B cell (primary cell): ENCODE results near the gene DPPA2. TPM values are rescaled to one million over a fixed set of nuclear protein-coding genes. Genes with fewer than 3 reads are reported as not detected.

Source experiments
- ATAC-seq: fragments of 200-7000 bp; cut with Tn5 transposase; one replicate; pipeline ENCODE4 v1.10.0; 2021; ENCODE audit warnings: low read depth, mild to moderate bottlenecking, moderate number of reproducible peaks, moderate library complexity
- CTCF ChIA-PET: fragments of 350-600 bp; sonication (Branson Sonifier 250); formaldehyde crosslinking; loops from one replicate; lab custom pipeline; 2021; ENCODE audit warnings: antibody characterized with exemption, inconsistent platforms; lab: Charles Lee
- POLR2A ChIA-PET: fragments of 350-600 bp; sonication (Branson Sonifier 250); formaldehyde crosslinking; loops from one replicate; lab custom pipeline; 2021; ENCODE audit warnings: antibody characterized with exemption; lab: Charles Lee
- DNase-seq: peaks from one replicate; pipeline ENCODE4 v3.0.0; 2013
- H2AFZ ChIP-seq: 2 replicates; pipeline ENCODE4 v1.6.1; 2012; ENCODE audit warnings: mild to moderate bottlenecking, low read depth, low read length; ENCODE audit not compliant: insufficient read depth, poor library complexity, severe bottlenecking
- H3K27ac ChIP-seq, 2 donors: 1 replicate in 1 of 2; 2 replicates in 1 of 2; pipeline ENCODE4 v1.5.1; 2012 to 2013; ENCODE audit warnings: low read length in 2 of 2, mild to moderate bottlenecking in 2 of 2, moderate library complexity in 1 of 2
- H3K27me3 ChIP-seq, 4 experiments: fragments of 200-600 bp in 1 of 4; sonication (generic) in 1 of 4; replicated peaks in 1 of 4; 1 replicate in 2 of 4; 2 replicates in 2 of 4; pipeline versions ENCODE4 v1.6.1 to v1.7.0; 2013 to 2016; ENCODE audit warnings: low read length in 3 of 4, mild to moderate bottlenecking in 2 of 4, mixed read lengths in 1 of 4, moderate library complexity in 1 of 4; ENCODE audit not compliant: insufficient read depth in 4 of 4, control insufficient read depth in 3 of 4; ENCODE audit errors: control extremely low read depth in 1 of 4
- H3K36me3 ChIP-seq, 2 experiments: replicated peaks in 1 of 2; 1 replicate in 1 of 2; 2 replicates in 1 of 2; pipeline versions ENCODE4 v1.6.1 to v1.7.1; 2013; ENCODE audit warnings: low read length in 1 of 2; ENCODE audit not compliant: insufficient read depth in 2 of 2, control insufficient read depth in 1 of 2; ENCODE audit errors: control extremely low read depth in 1 of 2, extremely low read depth in 1 of 2
- H3K4me1 ChIP-seq, 2 donors: fragments of 200-600 bp in 1 of 2; sonication (generic) in 1 of 2; 1 replicate in 1 of 2; 2 replicates in 1 of 2; pipeline versions ENCODE4 v1.5.1 to v1.6.1; 2013 to 2017; ENCODE audit warnings: low read length in 2 of 2; ENCODE audit not compliant: control insufficient read depth in 2 of 2, insufficient read depth in 2 of 2
- H3K4me2 ChIP-seq: replicated peaks from 2 replicates; pipeline ENCODE3; 2012; ENCODE audit warnings: mild to moderate bottlenecking, low read depth, low read length; ENCODE audit not compliant: poor library complexity, severe bottlenecking
- H3K4me3 ChIP-seq, 5 experiments: fragments of 200-600 bp in 1 of 5; sonication (generic) in 1 of 5; 1 replicate in 3 of 5; 2 replicates in 2 of 5; pipeline versions ENCODE4 v1.5.1 to v1.7.0; 2011 to 2016; ENCODE audit warnings: low read length in 4 of 5, mild to moderate bottlenecking in 4 of 5, low read depth in 2 of 5, control low read depth in 1 of 5, moderate library complexity in 1 of 5; ENCODE audit not compliant: insufficient read depth in 1 of 5; ENCODE audit errors: control extremely low read depth in 1 of 5, extremely low read depth in 1 of 5
- H3K79me2 ChIP-seq: fragments of 200-600 bp; sonication (generic); one replicate; pipeline ENCODE4 v1.6.0; 2016; ENCODE audit warnings: low read length; ENCODE audit not compliant: control insufficient read depth, insufficient read depth
- H3K9ac ChIP-seq: fragments of 200-600 bp; sonication (generic); 2 replicates; pipeline ENCODE4 v1.6.1; 2017; ENCODE audit warnings: mild to moderate bottlenecking, low read length, moderate library complexity
- H3K9me3 ChIP-seq, 3 donors: one replicate each; pipeline versions ENCODE4 v1.6.1 to v1.7.1; 2013; ENCODE audit warnings: low read length in 2 of 3; ENCODE audit not compliant: control insufficient read depth in 2 of 3, insufficient read depth in 1 of 3; ENCODE audit errors: control extremely low read depth in 1 of 3
- H4K20me1 ChIP-seq: 2 replicates; pipeline ENCODE4 v1.6.0; 2012; ENCODE audit warnings: mild to moderate bottlenecking, low read length; ENCODE audit not compliant: insufficient read depth, control insufficient read depth, poor library complexity, severe bottlenecking
- H3K27ac Mint-ChIP-seq: one replicate; pipeline ENCODE4 v1.8.0; 2021; ENCODE audit warnings: mixed read lengths
- H3K27me3 Mint-ChIP-seq: one replicate; pipeline ENCODE4 v1.8.0; 2021; ENCODE audit warnings: mixed read lengths
- H3K4me1 Mint-ChIP-seq: one replicate; pipeline ENCODE4 v1.8.0; 2021; ENCODE audit warnings: mixed read lengths
- H3K4me3 Mint-ChIP-seq: one replicate; pipeline ENCODE4 v1.8.0; 2021; ENCODE audit warnings: mixed read lengths
- H3K9me3 Mint-ChIP-seq: one replicate; pipeline ENCODE4 v1.8.0; 2022; ENCODE audit warnings: mixed read lengths; ENCODE audit not compliant: insufficient read depth
- CTCF ChIP-seq: fragments of 200-600 bp; IDR thresholded peaks from one replicate; pipeline ENCODE4 v1.8.0; 2022; ENCODE audit warnings: antibody characterized with exemption, mild to moderate bottlenecking
- EZH2 ChIP-seq: IDR thresholded peaks from 2 replicates; pipeline ENCODE4 v1.6.1; 2012; ENCODE audit warnings: borderline replicate concordance, low read depth, mild to moderate bottlenecking, moderate library complexity, low read length; ENCODE audit not compliant: insufficient read depth, poor library complexity, severe bottlenecking
- WGBS: methylation state at CpG from one replicate; pipeline ENCODE4 v1.1.5; 2013; ENCODE audit warnings: missing lambda C conversion rate; ENCODE audit not compliant: insufficient coverage; 5-methylcytosine and 5-hydroxymethylcytosine counted together
- intact Hi-C: fragments of 100-400 bp; cut with micrococcal nuclease; formaldehyde crosslinking; loops from one replicate; pipeline ENCODE4 v1.10.0; 2022
- polyA plus RNA-seq: library from polyadenylated mRNA; depleted of rRNA; stranded (reverse); fragments of >200 nt; gene quantifications from 2 replicates; pipeline ENCODE4 v1.2.3, GENCODE V29; 2012
- total RNA-seq, 2 donors: library from RNA; stranded (reverse); fragments of 120-200 nt in 1 of 2; gene quantifications; 1 replicate in 1 of 2; 2 replicates in 1 of 2; pipeline versions ENCODE4 v1.2.3 to v1.2.4, GENCODE V29; 2013 to 2022

The DPPA2 gene
- total and polyA plus RNA-seq, 2 donors (not counting 1 experiment from before 2014, with no cell fraction given) = not detected

- no peaks in the 10 kb centered on the region for H3K27me3 ChIP-seq
- no peaks in the 10 kb centered on the region for H3K4me1 Mint-ChIP-seq
- CTCF ChIA-PET = no interaction called here
- H3K4me3 Mint-ChIP-seq = no peak overlapping the region
- no peak overlapping the region for H3K27ac Mint-ChIP-seq
- no peaks in the 10 kb centered on the region for H3K27me3 Mint-ChIP-seq
- H3K9me3 Mint-ChIP-seq = peaks cover 2% of the 10 kb centered on the region
- H3K4me2 ChIP-seq = no peak overlapping the region
- H3K27ac ChIP-seq = no peak overlapping the region
- no peak for TF ChIP-seq CTCF
- TF ChIP-seq EZH2 = no peak
- H3K79me2 ChIP-seq = no peaks in the 10 kb centered on the region
- H3K36me3 ChIP-seq = no peaks in the 10 kb centered on the region
- WGBS = 100% methylated on average over 1 of the region's 2 CpGs
- POLR2A ChIA-PET = no interaction called here
- ATAC-seq (no peak), DNase-seq (no peak)
- no peaks in the 10 kb centered on the region for H4K20me1 ChIP-seq
- H3K4me3 ChIP-seq = no peak overlapping the region
- H3K9ac ChIP-seq = no peak overlapping the region
- intact Hi-C loops = no loop called here
- no peaks in the 10 kb centered on the region for H3K9me3 ChIP-seq
- no peak overlapping the region for H2AFZ ChIP-seq
- H3K4me1 ChIP-seq = no peaks in the 10 kb centered on the region
Observed at GRCh38 chr3:109297496-109297895, 18.8 kb downstream of the DPPA2 start.

GRCh38 chr3:109284071-109284470 lies 32.2 kb downstream of the DPPA2 start:
- Mint-ChIP-seq H3K4me1 (no peaks in the 10 kb centered on the region), H3K4me3 (no peak overlapping the region), H3K27ac (no peak overlapping the region), H3K27me3 (no peaks in the 10 kb centered on the region), H3K9me3 (peaks cover 2% of the 10 kb centered on the region)
- ChIA-PET CTCF (no interaction called here), POLR2A (no interaction called here)
- no peaks in the 10 kb centered on the region for H4K20me1 ChIP-seq
- H3K4me3 ChIP-seq = no peak overlapping the region
- no peaks in the 10 kb centered on the region for H3K36me3 ChIP-seq
- no peaks in the 10 kb centered on the region for H3K9me3 ChIP-seq
- H3K4me1 ChIP-seq = no peaks in the 10 kb centered on the region
- no peak overlapping the region for H3K27ac ChIP-seq
- ATAC-seq (no peak), DNase-seq (no peak)
- no peak overlapping the region for H2AFZ ChIP-seq
- no peak for TF ChIP-seq CTCF
- no peak for TF ChIP-seq EZH2
- no peaks in the 10 kb centered on the region for H3K27me3 ChIP-seq
- no peak overlapping the region for H3K9ac ChIP-seq
- intact Hi-C loops = no loop called here
- H3K79me2 ChIP-seq = no peaks in the 10 kb centered on the region
- no peak overlapping the region for H3K4me2 ChIP-seq
